Bronchial epithelial cell (primary cell): Measurements from ENCODE around the gene CFAP20DC. TPM values are rescaled to one million over a fixed set of nuclear protein-coding genes. Genes with fewer than 3 reads are reported as not detected.
"Not testable (repeated sequence)": the region's sequence is repeated elsewhere in the genome, so short reads cannot be mapped to it uniquely, and the experiment has no call there.

ENCODE experiments used
- DNase-seq: peaks from one replicate; pipeline ENCODE4 v3.0.0-alpha.2; 2010; ENCODE audit warnings: low read depth
- FAIRE-seq: peaks from 2 replicates; lab custom pipeline; 2011; peaks lifted over from hg19 to GRCh38; lab: Jason Lieb, UNC
- H3K27me3 ChIP-seq: 2 replicates; pipeline ENCODE4 v1.5.1; 2011; ENCODE audit warnings: low read length; ENCODE audit not compliant: control insufficient read depth, insufficient read depth
- H3K36me3 ChIP-seq: 2 replicates; pipeline ENCODE4 v1.5.1; 2011; ENCODE audit warnings: low read length; ENCODE audit not compliant: control insufficient read depth, insufficient read depth
- H3K4me3 ChIP-seq: 2 replicates; pipeline ENCODE4 v1.5.1; 2011; ENCODE audit warnings: mild to moderate bottlenecking, low read depth, low read length, control low read depth
- CTCF ChIP-seq: IDR thresholded peaks from 2 replicates; pipeline ENCODE4 v1.5.1; 2011; ENCODE audit warnings: mild to moderate bottlenecking, moderate library complexity, low read length, control low read depth, inconsistent platforms; ENCODE audit not compliant: insufficient read depth, severe bottlenecking
- total RNA-seq: library from RNA; depleted of rRNA; stranded (reverse); fragments of >200 nt; gene quantifications from 2 replicates; pipeline ENCODE4 v1.2.1, GENCODE V29; 2014

CFAP20DC gene
- total RNA-seq, 1 donor from 2014 or later: 6.8 TPM

GRCh38 chr3:58698246-58698645 is 351.6 kb downstream of the CFAP20DC start:
- no peaks in the 10 kb centered on the region for H3K36me3 ChIP-seq
- DNase-seq (no peak), FAIRE-seq (no peak)
- H3K4me3 ChIP-seq: no peak overlapping the region
- no peak for TF ChIP-seq CTCF
- H3K27me3 ChIP-seq: no peaks in the 10 kb centered on the region

GRCh38 chr3:58697561-58697960 is 352.3 kb downstream of the CFAP20DC start:
- no peak for TF ChIP-seq CTCF
- H3K27me3 ChIP-seq: no peaks in the 10 kb centered on the region
- no peak for DNase-seq
- no peak for FAIRE-seq
- H3K36me3 ChIP-seq: no peaks in the 10 kb centered on the region
- no peak overlapping the region for H3K4me3 ChIP-seq

GRCh38 chr3:58696813-58697212 is 353.0 kb downstream of the CFAP20DC start:
- DNase-seq, H3K27me3 ChIP-seq, H3K36me3 ChIP-seq, FAIRE-seq, H3K4me3 ChIP-seq: not testable (repeated sequence)

GRCh38 chr3:58696093-58696492 is 353.7 kb downstream of the CFAP20DC start:
- Histone ChIP-seq H3K36me3 (no peaks in the 10 kb centered on the region), H3K27me3 (no peaks in the 10 kb centered on the region), H3K4me3 (no peak overlapping the region)
- no peak for FAIRE-seq
- DNase-seq: no peak
- no peak for TF ChIP-seq CTCF

GRCh38 chr3:58695284-58695683 is 354.5 kb downstream of the CFAP20DC start:
- not testable (repeated sequence) for FAIRE-seq, H3K27me3 ChIP-seq, DNase-seq, H3K4me3 ChIP-seq, H3K36me3 ChIP-seq

GRCh38 chr3:58693940-58694850 is 355.6 kb downstream of the CFAP20DC start:
- Histone ChIP-seq H3K4me3 (no peak overlapping the region), H3K36me3 (no peaks in the 10 kb centered on the region), H3K27me3 (no peaks in the 10 kb centered on the region)
- FAIRE-seq (no peak), DNase-seq (no peak)
- no peak for TF ChIP-seq CTCF

GRCh38 chr3:58692484-58692883 is 357.3 kb downstream of the CFAP20DC start:
- H3K4me3 ChIP-seq: no peak overlapping the region
- H3K36me3 ChIP-seq: no peaks in the 10 kb centered on the region
- no peak for TF ChIP-seq CTCF
- H3K27me3 ChIP-seq: no peaks in the 10 kb centered on the region
- FAIRE-seq (no peak), DNase-seq (no peak)
